ENCODE measurements around the gene FAM227A.

DNA sequence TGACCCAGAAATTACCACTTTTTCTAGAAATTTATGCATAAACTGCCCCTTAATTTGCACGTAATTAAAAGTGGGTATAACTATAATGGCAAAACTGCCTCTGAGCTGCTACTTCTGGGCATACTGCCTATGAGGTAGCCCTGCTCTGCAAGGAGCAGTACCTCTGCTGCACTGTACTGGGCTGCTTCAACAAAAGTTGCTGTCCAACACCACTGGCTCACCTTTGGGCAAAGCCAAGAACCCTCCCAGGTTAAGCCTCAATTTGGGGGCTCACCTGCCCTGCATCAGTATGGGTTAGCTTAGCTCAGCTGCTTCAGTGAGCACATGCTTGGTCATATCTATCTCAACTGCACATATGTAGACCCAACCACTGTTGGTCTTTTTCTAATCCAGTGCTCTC, 90.8 kb downstream of the FAM227A start:
- TF ChIP-seq, protein P1, sequence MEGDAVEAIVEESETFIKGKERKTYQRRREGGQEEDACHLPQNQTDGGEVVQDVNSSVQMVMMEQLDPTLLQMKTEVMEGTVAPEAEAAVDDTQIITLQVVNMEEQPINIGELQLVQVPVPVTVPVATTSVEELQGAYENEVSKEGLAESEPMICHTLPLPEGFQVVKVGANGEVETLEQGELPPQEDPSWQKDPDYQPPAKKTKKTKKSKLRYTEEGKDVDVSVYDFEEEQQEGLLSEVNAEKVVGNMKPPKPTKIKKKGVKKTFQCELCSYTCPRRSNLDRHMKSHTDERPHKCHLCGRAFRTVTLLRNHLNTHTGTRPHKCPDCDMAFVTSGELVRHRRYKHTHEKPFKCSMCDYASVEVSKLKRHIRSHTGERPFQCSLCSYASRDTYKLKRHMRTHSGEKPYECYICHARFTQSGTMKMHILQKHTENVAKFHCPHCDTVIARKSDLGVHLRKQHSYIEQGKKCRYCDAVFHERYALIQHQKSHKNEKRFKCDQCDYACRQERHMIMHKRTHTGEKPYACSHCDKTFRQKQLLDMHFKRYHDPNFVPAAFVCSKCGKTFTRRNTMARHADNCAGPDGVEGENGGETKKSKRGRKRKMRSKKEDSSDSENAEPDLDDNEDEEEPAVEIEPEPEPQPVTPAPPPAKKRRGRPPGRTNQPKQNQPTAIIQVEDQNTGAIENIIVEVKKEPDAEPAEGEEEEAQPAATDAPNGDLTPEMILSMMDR (conservative IDR thresholded peaks at IDR 0.05; ENCODE audit: low read depth, low read length), result no peak
- no peak for TF ChIP-seq POLR2A (IDR thresholded peaks at IDR 0.05; ENCODE audit: low read depth, low read length)
- TF ChIP-seq RAD21 (IDR thresholded peaks at IDR 0.05; ENCODE audit: low read length), result no peak
- TF ChIP-seq MXI1 (IDR thresholded peaks at IDR 0.05; ENCODE audit: borderline replicate concordance, low read depth, low read length), result no peak
- TF ChIP-seq CEBPB (IDR thresholded peaks at IDR 0.05; ENCODE audit: low read depth, low read length), result no peak
- no peak for TF ChIP-seq ELK1 (IDR thresholded peaks at IDR 0.05; ENCODE audit: borderline replicate concordance, low read depth, low read length)
- TF ChIP-seq RFX5 (IDR thresholded peaks at IDR 0.05; ENCODE audit: low read depth, low read length), result no peak
- TF ChIP-seq SMC3 (IDR thresholded peaks at IDR 0.05; ENCODE audit: low read depth, low read length), result no peak

Data from IMR-90 (cell line).